ENCODE results near the gene TBC1D7. TPM values are rescaled to one million over a fixed set of nuclear protein-coding genes. Genes with fewer than 3 reads are reported as not detected.

The TBC1D7 gene
- total and polyA plus RNA-seq, 2 of the 4 experiments (the other 2 are of a cell fraction), result 14.3 to 22.6 TPM

DNA sequence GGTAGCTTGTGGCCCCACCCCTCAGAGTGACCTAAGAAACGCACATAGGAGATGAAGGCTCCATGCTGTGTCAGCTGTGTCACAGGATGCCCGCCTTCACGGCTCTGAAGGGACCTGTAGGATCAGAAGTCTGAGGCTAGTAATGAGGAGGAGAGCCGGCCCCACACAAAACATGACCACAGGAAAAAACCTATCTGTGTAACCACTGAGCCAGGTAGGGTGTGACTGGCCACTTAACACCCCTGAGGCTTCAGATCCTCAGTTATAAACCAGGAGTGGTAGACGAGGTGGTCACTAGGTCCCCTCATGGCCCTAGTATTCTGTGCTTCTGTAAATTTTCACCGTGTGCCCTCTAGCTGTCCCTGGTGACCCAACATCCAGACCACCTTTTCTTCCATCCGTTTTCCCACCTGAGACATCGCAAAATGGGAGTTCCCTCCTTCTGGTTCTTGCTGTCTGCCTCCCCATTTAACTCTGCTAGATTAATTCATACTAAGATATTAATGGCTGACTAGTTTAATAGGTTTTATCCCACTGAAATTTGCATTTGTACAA lies 52.8 kb downstream of the TBC1D7 start:
- no peaks in the 10 kb centered on the region for H3K9me3 ChIP-seq (ENCODE audit: control insufficient read depth, insufficient read depth, low read length)
- H2BK5ac ChIP-seq (ENCODE audit: low read depth, low read length, poor library complexity, severe bottlenecking), result no peak overlapping the region
- dilution Hi-C loops (cut with HindIII; ENCODE audit: low sequenced_read_pairs, unreplicated experiment), result no loop called here
- WGBS, 2 experiments (ENCODE audit: extremely low coverage in 2 of 2, insufficient read length in 1 of 2), result no CpG with 5 or more reads among the region's 8 CpGs
- no peak overlapping the region for H3K18ac ChIP-seq (ENCODE audit: low read depth, low read length)
- no peak overlapping the region for H3K14ac ChIP-seq (replicated peaks; ENCODE audit: low read depth, low read length)
- in situ Hi-C loops (cut with MboI; ENCODE audit: low sequenced_read_pairs), result no loop called here
- no peaks in the 10 kb centered on the region for H4K20me1 ChIP-seq (ENCODE audit: insufficient read depth, low read length)
- no peak overlapping the region for H4K91ac ChIP-seq (ENCODE audit: insufficient read depth, low read depth, low read length)
- H2BK120ac ChIP-seq (ENCODE audit: low read depth, low read length), result no peak overlapping the region
- no peak for DNase-seq
- no peaks in the 10 kb centered on the region for H3K27me3 ChIP-seq (ENCODE audit: control insufficient read depth, insufficient read depth, low read length)
- no peak overlapping the region for H2BK15ac ChIP-seq (ENCODE audit: low read depth, low read length)
- intact Hi-C loops (cut with micrococcal nuclease), result no loop called here
- POLR2A ChIA-PET (ENCODE audit: unreplicated experiment), result no interaction called here
- no peak overlapping the region for H3K4ac ChIP-seq (ENCODE audit: low read depth, low read length)
- no peak overlapping the region for H3K4me3 ChIP-seq (ENCODE audit: insufficient read depth, low read depth, low read length)
- no peak overlapping the region for H3K23ac ChIP-seq (ENCODE audit: low read depth, low read length)
- no peak overlapping the region for H3K9ac ChIP-seq (ENCODE audit: low read depth, low read length)
- ATAC-seq (ENCODE audit: low read depth), result no peak
- H2BK20ac ChIP-seq (ENCODE audit: low read depth, low read length), result no peak overlapping the region
- H3K4me2 ChIP-seq (ENCODE audit: low read depth, low read length), result no peak overlapping the region
- H3K36me3 ChIP-seq (ENCODE audit: control insufficient read depth, insufficient read depth, low read length), result no peaks in the 10 kb centered on the region
- BruUV-seq (replicated peaks), result no TSS peak
- H2AFZ ChIP-seq (replicated peaks; ENCODE audit: low read length, poor library complexity), result no peak overlapping the region
- H3K4me1 ChIP-seq (ENCODE audit: control insufficient read depth, insufficient read depth, low read length), result no peaks in the 10 kb centered on the region
- no peak overlapping the region for H3K56ac ChIP-seq (ENCODE audit: extremely low read depth, insufficient read depth, low read length)
- H4K8ac ChIP-seq (ENCODE audit: low read depth in 2 of 2, low read length in 2 of 2), result no peak overlapping the region
- CTCF ChIA-PET, result no interaction called here
- H3K79me1 ChIP-seq (ENCODE audit: low read depth in 1 of 2, low read length in 2 of 2), result no peaks in the 10 kb centered on the region
- H4K5ac ChIP-seq (ENCODE audit: low read depth, low read length), result no peak overlapping the region
- H2AK5ac ChIP-seq (ENCODE audit: low read depth, low read length), result no peak overlapping the region
- TF ChIP-seq MAZ (IDR thresholded peaks at IDR 0.05; ENCODE audit: borderline replicate concordance, low read depth, low read length) (no peak), BHLHE40 (IDR thresholded peaks at IDR 0.05; ENCODE audit: low read depth, low read length) (no peak), RFX5 (IDR thresholded peaks at IDR 0.05; ENCODE audit: low read depth, low read length) (no peak), NFE2L2 (IDR thresholded peaks at IDR 0.05; ENCODE audit: low read depth, low read length) (no peak), CTCF (conservative IDR thresholded peaks at IDR 0.05; ENCODE audit: low read depth, low read length) (no peak), CEBPB (IDR thresholded peaks at IDR 0.05; ENCODE audit: low read depth, low read length) (no peak), RAD21 (IDR thresholded peaks at IDR 0.05; ENCODE audit: low read length) (no peak), MAFK (IDR thresholded peaks at IDR 0.05; ENCODE audit: low read depth, low read length) (no peak), FOS (IDR thresholded peaks at IDR 0.05; ENCODE audit: low read depth, low read length) (no peak), MXI1 (IDR thresholded peaks at IDR 0.05; ENCODE audit: borderline replicate concordance, low read depth, low read length) (no peak), SMC3 (IDR thresholded peaks at IDR 0.05; ENCODE audit: low read depth, low read length) (no peak), USF2 (IDR thresholded peaks at IDR 0.05; ENCODE audit: low read depth, low read length) (no peak), RCOR1 (IDR thresholded peaks at IDR 0.05; ENCODE audit: insufficient replicate concordance, low read length) (no peak)
- TF ChIP-seq, protein P1, sequence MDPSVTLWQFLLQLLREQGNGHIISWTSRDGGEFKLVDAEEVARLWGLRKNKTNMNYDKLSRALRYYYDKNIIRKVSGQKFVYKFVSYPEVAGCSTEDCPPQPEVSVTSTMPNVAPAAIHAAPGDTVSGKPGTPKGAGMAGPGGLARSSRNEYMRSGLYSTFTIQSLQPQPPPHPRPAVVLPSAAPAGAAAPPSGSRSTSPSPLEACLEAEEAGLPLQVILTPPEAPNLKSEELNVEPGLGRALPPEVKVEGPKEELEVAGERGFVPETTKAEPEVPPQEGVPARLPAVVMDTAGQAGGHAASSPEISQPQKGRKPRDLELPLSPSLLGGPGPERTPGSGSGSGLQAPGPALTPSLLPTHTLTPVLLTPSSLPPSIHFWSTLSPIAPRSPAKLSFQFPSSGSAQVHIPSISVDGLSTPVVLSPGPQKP (IDR thresholded peaks at IDR 0.05; ENCODE audit: borderline replicate concordance, low read depth, low read length), result no peak
- no peak overlapping the region for H3K27ac ChIP-seq (ENCODE audit: insufficient read depth, low read length)
- H3K9me1 ChIP-seq (ENCODE audit: insufficient read depth, low read length), result no peaks in the 10 kb centered on the region
- no peak overlapping the region for H2AK9ac ChIP-seq (replicated peaks; ENCODE audit: low read depth, low read length, poor library complexity)
